Esophagus muscularis mucosa (tissue), 4 donors: ENCODE data around the gene TCEANC.

Source experiments
- CTCF ChIP-seq, 3 experiments: fragments of 200-600 bp in 2 of 3; fragments of 450-650 bp in 1 of 3; sonication (generic) in 2 of 3; IDR thresholded peaks; one replicate each; pipeline ENCODE4 v1.5.1; 2017 to 2019; ENCODE audit warnings: antibody characterized with exemption in 3 of 3, mild to moderate bottlenecking in 2 of 3, moderate library complexity in 1 of 3
- EP300 ChIP-seq: sonication (generic); formaldehyde crosslinking; IDR thresholded peaks from one replicate; pipeline ENCODE4 v1.6.1; 2017; ENCODE audit warnings: antibody characterized with exemption
- POLR2A ChIP-seq: fragments of 450-650 bp; IDR thresholded peaks from one replicate; pipeline ENCODE4 v1.6.1; 2017; ENCODE audit warnings: antibody characterized with exemption, moderate library complexity, mild to moderate bottlenecking, low read depth
- POLR2AphosphoS5 ChIP-seq, 2 donors: sonication (generic); formaldehyde crosslinking; IDR thresholded peaks; one replicate each; pipeline ENCODE4 v1.6.1; 2017; ENCODE audit warnings: antibody characterized with exemption in 2 of 2

- TF ChIP-seq CTCF (IDR thresholded peaks at IDR 0.05) (no peak), POLR2A (no peak), POLR2AphosphoS5 (IDR thresholded peaks at IDR 0.05) (no peak), EP300 (no peak)
These were observed 28.7 kb downstream of the TCEANC start for GRCh38 chrX:13681595-13681994.
